ENCODE results near the gene ZNF223. TPM values are rescaled to one million over a fixed set of nuclear protein-coding genes. Genes with fewer than 3 reads are reported as not detected.

ZNF223 gene
- total and polyA plus RNA-seq, 10 of the 15 experiments (the other 5 are each of a cell fraction or from before 2014, with no cell fraction given) = 0.05 to 3.7 (median 0.14) TPM; not detected in 4

DNA sequence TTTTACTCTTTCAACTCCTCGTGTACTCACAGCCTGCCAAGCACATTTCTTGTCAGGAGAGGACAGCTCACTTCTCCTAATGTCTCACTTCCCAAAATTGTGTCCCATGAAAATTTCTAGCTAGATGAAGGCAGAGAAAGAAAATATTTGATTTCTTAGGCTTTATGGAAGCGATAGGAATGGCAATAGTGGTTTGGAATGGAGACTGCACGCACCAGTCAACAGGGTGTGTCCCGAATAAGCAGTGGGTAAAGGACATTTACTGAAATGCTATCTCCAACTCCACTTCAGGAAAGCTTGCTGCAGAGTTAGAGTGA, 27.0 kb upstream of the ZNF223 start:
- BruUV-seq (replicated peaks) = no TSS peak

More for the DNA sequence above, 27.0 kb upstream of the ZNF223 start:
- peaks cover 0 to 1% of the 10 kb centered on the region in 2 experiments; a peak in 2 of 4 replicates for H3K36me3 ChIP-seq (ENCODE audit: control insufficient read depth in 2 of 2, insufficient read depth in 2 of 2, low read length in 1 of 2)
- SMC1A ChIA-PET (ENCODE audit: uncharacterized antibody, unreplicated experiment) = interaction anchor here (0.6 to 2.7 kb wide), 3 partner anchors 23 to 71 kb away, joined by 3 to 11 read pairs (median 3); partner anchors contain the start of gene ZNF230
- in situ Hi-C loops (cut with MboI) = no loop called here
- H3K27me3 ChIP-seq (replicated peaks in 1 of 2; ENCODE audit: control insufficient read depth in 2 of 2, insufficient read depth in 2 of 2, low read length in 1 of 2) = no peaks in the 10 kb centered on the region
- H3K79me2 ChIP-seq (ENCODE audit: control insufficient read depth, insufficient read depth, low read length) = no peaks in the 10 kb centered on the region; the same call in 1 of the 2 replicates
- WGBS (ENCODE audit: insufficient coverage, insufficient replicate concordance, low lambda C conversion rate, missing lambda C conversion rate) = 59% methylated on average over 4 of the region's 4 CpGs
- RAD21 ChIA-PET (ENCODE audit: unreplicated experiment) = no interaction called here
- no peak for TF ChIP-seq WRNIP1 (IDR thresholded peaks at IDR 0.05; ENCODE audit: borderline replicate concordance, low read depth, low read length)
- TF ChIP-seq, protein P1, sequence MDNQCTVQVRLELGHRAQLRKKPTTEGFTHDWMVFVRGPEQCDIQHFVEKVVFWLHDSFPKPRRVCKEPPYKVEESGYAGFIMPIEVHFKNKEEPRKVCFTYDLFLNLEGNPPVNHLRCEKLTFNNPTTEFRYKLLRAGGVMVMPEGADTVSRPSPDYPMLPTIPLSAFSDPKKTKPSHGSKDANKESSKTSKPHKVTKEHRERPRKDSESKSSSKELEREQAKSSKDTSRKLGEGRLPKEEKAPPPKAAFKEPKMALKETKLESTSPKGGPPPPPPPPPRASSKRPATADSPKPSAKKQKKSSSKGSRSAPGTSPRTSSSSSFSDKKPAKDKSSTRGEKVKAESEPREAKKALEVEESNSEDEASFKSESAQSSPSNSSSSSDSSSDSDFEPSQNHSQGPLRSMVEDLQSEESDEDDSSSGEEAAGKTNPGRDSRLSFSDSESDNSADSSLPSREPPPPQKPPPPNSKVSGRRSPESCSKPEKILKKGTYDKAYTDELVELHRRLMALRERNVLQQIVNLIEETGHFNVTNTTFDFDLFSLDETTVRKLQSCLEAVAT (IDR thresholded peaks at IDR 0.05) = peak; percentile 56; the same call in 1 of the 2 replicates
- no peak for DNase-seq (ENCODE audit: low read depth, low spot score)
- no peak overlapping the region; the same call in 1 of the 2 replicates for H3K27ac ChIP-seq (ENCODE audit: control insufficient read depth, insufficient read depth)
- H3K4me2 ChIP-seq (ENCODE audit: control insufficient read depth, insufficient read depth) = peak overlapping the region; percentile 82
- POLR2A ChIA-PET = no interaction called here
- peak overlapping the region; percentile 99 for H2AFZ ChIP-seq (ENCODE audit: control insufficient read depth, low read depth, low read length)
- CTCF ChIA-PET = interaction anchor here (1.0 to 1.4 kb wide), 3 partner anchors 21 to 90 kb away, joined by 3 to 4 read pairs (median 4); partner anchors contain the start of gene ZNF45
- peaks cover 4% of the 10 kb centered on the region; the same call in 1 of the 3 replicates for H3K9me3 ChIP-seq (replicated peaks; ENCODE audit: control insufficient read depth, insufficient read depth, low read length)
- no peak for FAIRE-seq
- peak overlapping the region; percentile 77; the same call in 1 of the 2 replicates for H3K4me3 ChIP-seq
- no peaks in the 10 kb centered on the region for H4K20me1 ChIP-seq (ENCODE audit: control insufficient read depth, insufficient read depth)
- H3K9ac ChIP-seq (ENCODE audit: control insufficient read depth, insufficient read depth, low read length) = peak overlapping the region; percentile 70; the same call in 1 of the 2 replicates
- ATAC-seq = no peak
- intact Hi-C loops (cut with micrococcal nuclease; ENCODE audit: unreplicated experiment) = no loop called here
- H3K4me1 ChIP-seq (ENCODE audit: control insufficient read depth, insufficient read depth, low read length) = no peaks in the 10 kb centered on the region
